Measurements from ENCODE around the gene PF4V1.
"Not testable (repeated sequence)": the region's sequence is repeated elsewhere in the genome, so short reads cannot be mapped to it uniquely, and the experiment has no call there.

The PF4V1 gene

DNA sequence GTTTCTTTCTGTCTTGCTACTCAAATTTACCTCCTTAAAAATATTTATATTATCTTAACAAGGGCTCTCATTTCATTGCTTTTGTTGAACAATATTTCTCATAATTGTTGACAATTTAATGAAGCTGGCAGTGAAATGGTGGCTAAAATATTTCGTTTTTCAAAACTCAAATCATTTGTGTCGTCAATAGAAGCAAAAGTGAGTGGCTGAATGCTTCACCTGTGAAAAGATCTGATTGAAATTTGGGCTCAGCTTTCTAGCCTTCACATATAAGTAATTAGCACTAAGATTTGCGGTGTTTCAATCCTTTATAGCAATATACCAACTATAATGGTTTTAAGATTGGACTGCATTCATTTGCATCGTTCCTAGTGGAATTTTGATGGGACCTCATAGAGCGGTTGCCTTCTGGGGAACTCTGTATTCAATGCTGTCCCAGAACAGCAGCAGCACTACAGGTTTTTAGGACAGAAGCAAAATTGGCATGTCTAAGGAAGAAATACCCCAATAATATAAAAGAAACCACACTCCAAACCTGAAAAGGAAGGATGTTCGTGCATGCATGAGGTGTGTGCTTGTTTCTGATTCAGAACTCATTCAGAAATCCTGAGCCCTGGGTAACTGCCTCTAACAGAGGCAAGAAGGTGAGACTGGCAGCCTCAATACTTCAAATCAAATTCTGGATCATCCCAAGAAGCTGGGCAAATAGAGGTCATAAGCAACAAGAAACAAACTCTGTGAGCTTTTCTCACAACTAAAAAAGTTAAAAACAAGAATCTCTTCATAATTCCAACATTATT lies 18.6 kb downstream of the PF4V1 start:
- no peak for DNase-seq

DNA sequence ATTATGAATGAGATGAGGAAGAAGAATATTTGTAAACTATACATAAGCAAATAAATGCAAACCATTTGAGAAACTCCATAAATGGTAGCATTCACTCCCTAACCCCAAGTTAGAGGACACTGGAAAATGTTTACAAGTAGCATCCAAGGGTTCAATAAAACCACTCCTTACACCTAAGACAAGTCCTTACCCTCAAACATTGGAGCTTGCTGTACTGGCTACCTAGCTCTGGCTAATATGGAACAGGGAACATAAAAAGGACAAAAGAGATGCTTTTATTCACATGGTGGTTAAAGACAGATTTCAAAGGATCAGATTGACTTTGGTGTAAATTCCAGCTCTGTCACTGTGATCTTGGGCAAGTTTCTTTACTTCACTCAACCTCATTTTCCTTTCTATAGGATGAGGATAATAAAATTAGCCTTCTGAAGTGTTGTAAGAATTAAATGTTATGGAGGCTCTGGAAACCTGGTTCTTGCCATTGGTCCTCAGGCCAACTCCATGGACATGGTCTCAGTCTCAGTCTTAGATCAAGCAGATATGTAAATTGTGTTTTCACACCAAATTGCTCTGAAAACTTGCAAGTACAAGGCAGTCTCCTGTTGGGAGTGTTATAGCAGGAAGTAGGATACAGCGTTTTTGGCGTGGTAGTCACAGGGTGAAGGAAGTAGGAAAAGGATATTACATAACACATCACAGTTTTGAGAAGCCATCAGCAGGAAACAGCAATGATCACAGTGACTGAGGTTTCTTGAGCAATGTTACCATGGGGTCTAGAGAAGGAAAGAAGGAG lies 19.4 kb downstream of the PF4V1 start:
- DNase-seq, result no peak

DNA sequence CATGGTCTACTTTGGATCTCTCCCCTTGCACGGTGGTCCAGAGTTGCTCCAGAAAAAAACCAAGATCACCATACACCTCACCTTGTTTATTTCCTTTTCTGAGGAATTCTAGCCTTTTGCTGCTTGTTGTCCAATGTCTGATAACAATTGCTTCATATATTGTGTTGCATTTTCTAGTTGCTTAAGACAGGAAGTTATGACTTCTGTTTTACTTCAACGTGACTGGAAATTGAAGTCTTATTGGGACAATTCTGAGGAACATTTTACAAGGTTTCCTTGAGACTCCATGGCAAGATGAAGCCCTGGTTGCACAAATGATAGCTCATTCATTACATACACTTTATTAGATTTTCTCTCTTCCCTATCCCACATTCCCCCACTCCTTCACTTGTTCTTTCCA lies 21.3 kb downstream of the PF4V1 start:
- DNase-seq, result no peak

DNA sequence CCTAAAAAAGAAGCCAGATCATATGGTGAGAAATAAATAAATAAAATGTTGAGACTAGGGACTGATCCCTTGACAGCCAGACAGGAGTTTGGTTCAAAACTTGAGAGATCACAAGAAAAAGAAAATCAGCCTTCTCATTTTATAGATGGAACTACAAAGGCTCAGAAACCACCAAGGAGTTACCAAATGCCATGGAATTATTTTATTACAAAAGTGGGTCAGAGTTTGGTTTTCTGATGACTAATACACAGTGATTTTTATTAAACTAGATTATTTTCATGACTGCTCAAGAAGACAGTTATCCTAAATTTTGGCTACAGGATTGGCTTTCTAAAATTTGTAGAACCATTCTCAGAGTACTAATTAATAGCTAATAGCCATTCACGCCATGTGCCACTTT lies 22.3 kb downstream of the PF4V1 start:
- no peak for DNase-seq

GRCh38 chr4:73883306-73883705 lies 30.2 kb downstream of the PF4V1 start:
- no peak for DNase-seq

GRCh38 chr4:73885574-73886267 lies 32.6 kb downstream of the PF4V1 start:
- no peak for DNase-seq

GRCh38 chr4:73891326-73891725 lies 38.2 kb downstream of the PF4V1 start:
- DNase-seq, result no peak

DNA sequence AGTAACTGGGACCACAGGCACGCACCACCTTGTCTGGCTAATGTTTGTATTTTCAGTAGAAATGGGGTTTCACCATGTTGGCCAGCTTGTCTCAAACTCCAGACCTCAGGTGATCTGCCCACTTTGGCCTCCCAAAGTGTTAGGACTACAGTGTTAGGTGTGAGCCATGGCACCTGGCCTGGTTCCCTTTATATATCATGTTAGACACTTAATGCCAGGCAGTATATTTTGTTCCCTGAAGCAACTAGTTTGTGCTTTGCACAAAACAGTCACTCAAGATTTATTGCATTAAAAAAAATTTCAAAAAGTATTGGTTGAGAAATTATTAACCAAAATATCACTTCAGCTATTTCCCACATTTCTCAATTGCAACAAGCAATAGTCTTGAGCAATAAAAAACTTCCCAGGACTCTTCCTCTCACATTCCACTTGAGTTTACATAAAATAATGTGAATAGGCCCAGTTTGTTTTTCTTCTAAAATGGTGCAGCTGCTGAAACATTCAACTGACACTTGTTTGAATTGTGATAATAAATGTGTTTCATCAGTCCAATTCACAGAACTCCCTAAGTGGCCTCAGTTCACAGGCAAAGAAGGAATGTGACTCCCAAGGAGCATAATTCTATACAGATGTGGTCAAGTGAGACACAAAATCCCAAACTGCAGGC lies 38.8 kb downstream of the PF4V1 start:
- no peak for DNase-seq

DNA sequence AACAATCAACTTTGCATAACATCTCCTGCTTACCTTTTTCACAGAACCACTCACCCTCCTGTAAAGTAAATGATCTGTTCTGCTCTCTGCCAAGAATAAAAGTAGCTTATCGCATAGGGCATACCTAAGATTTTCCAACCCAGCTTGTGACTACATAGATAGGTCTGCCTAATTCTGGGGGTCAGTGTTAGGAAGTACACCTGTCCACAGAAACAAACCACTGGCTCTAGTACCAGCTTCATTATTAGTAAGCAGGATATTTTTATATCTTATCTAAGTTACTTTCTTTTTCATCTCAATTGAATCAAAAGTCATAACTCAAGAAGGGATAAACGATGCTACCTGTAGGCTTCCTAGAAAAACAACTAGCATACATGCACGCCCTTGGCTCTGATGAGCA lies 39.9 kb downstream of the PF4V1 start:
- DNase-seq, result no peak

DNA sequence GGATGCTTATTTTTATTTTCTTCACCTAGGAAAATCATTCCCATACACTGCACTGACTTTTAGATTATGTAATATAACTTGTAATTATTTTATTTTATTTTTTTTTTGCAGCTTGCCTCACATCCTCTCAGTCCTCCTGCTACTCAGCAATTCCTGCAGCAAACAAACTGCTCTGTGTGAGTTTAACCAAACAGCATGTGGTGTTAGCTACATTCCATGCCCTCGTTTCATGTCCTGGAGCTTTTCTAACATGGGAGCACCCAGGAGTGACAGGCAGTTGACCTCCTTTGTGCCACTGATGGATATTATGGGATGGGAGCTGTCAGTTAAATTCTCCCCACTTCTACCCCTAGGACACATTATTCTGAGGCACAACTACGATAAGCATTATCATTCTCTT lies 40.9 kb downstream of the PF4V1 start:
- DNase-seq, result no peak

GRCh38 chr4:73895201-73896175 lies 42.4 kb downstream of the PF4V1 start:
- DNase-seq, result no peak

- DNase-seq, result no peak
Measured at GRCh38 chr4:73896416-73896815, 43.3 kb downstream of the PF4V1 start.

DNA sequence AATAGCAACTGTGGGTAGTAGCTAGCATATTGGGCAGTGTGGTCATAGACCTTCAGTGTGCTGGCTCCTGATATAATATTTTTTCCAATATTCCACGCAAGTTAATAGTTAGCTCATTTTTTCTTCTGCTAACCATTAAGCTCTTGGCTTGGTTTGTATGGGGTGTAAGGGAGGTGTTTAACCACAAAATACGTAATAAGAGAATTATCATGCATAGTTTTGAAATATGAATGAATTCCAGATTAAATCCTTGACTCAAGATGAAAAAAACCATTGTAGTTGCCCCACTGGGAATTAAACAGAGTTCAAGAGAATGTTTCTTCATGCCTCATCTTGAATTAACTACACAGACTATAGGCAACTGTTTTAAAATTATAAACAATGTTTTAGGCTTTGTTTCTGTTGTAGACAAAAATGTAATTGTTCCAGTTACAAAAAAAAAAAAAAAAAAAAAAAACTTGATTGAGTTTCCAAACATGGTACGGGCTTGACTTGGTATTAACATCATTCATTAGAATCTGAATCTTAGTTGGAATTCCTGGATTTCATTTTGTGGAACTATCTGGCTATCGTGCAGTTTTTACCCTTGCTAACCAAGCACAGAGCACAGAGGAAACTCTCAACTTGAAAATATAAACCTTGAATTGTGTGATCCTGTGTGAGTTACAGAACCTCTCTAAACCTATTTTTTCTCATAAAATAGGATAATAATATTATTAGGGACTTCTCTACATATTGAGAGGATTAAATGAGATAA lies 44.5 kb downstream of the PF4V1 start:
- no peak for DNase-seq

DNA sequence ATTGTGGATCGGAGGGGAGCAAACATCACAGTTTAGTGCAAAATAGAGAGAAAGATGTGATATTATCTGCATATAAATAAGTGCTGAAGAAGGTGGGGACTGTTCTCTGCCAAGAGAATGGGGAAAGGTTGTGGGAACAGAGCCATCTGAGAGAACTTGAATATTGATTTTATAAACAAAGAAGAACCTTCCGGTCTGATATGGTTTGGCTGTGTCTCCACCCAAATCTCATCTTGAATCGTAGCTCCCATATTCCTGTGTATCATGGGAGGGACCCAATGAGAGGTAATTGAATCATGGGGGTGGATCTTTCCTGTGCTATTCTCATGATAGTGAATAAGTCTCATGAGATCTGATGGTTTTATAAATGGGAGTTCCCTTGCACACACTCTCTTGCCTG lies 46.2 kb downstream of the PF4V1 start:
- DNase-seq, result not testable (repeated sequence)

GRCh38 chr4:73901031-73901430 lies 47.9 kb downstream of the PF4V1 start:
- no peak for DNase-seq

DNA sequence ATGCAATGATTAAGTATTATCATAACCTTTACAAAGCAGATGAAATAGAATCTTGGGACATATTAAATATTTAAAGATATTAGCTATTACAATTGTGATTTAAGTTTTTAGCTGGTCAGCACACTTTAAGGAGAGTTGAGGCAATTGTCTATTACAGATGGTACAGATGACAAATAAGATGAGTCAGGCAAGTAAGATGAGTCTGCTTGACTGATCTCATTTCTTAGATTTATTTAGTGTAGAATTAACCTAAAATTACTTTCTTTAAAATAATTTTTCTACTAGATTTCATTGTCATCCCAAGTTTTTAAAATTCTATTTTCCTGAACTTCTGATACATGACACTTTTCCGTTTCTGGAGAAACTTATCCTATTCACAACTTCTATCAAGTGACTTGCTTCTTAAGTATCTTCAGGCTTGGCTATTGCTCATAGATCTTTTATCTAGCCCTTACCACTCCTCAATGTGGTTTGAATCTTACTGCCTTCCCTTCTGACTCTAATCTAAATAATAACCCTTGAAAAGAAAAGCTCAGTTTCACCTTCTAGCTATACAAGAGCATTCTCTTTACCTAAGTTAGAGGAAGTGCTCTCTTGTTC lies 49.0 kb downstream of the PF4V1 start:
- no peak for DNase-seq

GRCh38 chr4:73902817-73903547 lies 49.9 kb downstream of the PF4V1 start:
- no peak for DNase-seq

All from activated T-cell treated with anti-CD3 and anti-CD28 coated beads, Interleukin-2, amount 50 U/mL, for 48 hours (primary cell).